HepG2 (cell line): Measurements from ENCODE around the gene PRR12. TPM values are rescaled to one million over a fixed set of nuclear protein-coding genes. Genes with fewer than 3 reads are reported as not detected.

Experiments used
- ATF3 ChIP-seq: sonication (generic); formaldehyde crosslinking; IDR thresholded peaks from 2 replicates; pipeline ENCODE4 v1.4.0; 2020; ENCODE audit warnings: missing genetic modification reagents
- ATF4 ChIP-seq, 2 experiments: fragments of 450-650 bp in 1 of 2; sonication (generic) in 1 of 2; formaldehyde crosslinking; IDR thresholded peaks; 2 replicates each; pipeline versions ENCODE4 v1.5.0 to v1.8.0; 2020 to 2022; ENCODE audit warnings: mild to moderate bottlenecking in 1 of 2, missing genetic modification reagents in 1 of 2
- CREBL2 ChIP-seq: sonication (generic); formaldehyde crosslinking; IDR thresholded peaks from 2 replicates; pipeline ENCODE4 v1.8.1; 2023; ENCODE audit warnings: missing genetic modification reagents, mild to moderate bottlenecking, borderline replicate concordance
- HMG20A ChIP-seq: IDR thresholded peaks from 2 replicates; pipeline ENCODE4 v1.6.1; 2016; ENCODE audit warnings: borderline replicate concordance
- MAF1 ChIP-seq: sonication (generic); formaldehyde crosslinking; IDR thresholded peaks from 2 replicates; pipeline ENCODE4 v1.5.0; 2020; ENCODE audit warnings: missing genetic modification reagents, borderline replicate concordance
- NFYB ChIP-seq: sonication (generic); formaldehyde crosslinking; IDR thresholded peaks from 2 replicates; pipeline ENCODE4 v1.4.0; 2020; ENCODE audit warnings: missing genetic modification reagents
- PRDM4 ChIP-seq: sonication (generic); formaldehyde crosslinking; IDR thresholded peaks from 2 replicates; pipeline ENCODE4 v1.9.0; 2021; ENCODE audit warnings: missing genetic modification reagents, borderline replicate concordance
- SRSF1 ChIP-seq: fragments of 200-400 bp; formaldehyde crosslinking; optimal IDR thresholded peaks from 2 replicates; pipeline ENCODE3; 2017; ENCODE audit warnings: mild to moderate bottlenecking, low read depth, low read length, moderate library complexity
- TCF7L2 ChIP-seq: IDR thresholded peaks from 2 replicates; pipeline ENCODE4 v1.6.1; 2011; ENCODE audit warnings: mild to moderate bottlenecking, low read depth, low read length, moderate library complexity
- YEATS2 ChIP-seq: sonication (generic); formaldehyde crosslinking; IDR thresholded peaks from 2 replicates; pipeline ENCODE4 v1.4.0; 2020; ENCODE audit warnings: missing genetic modification reagents, borderline replicate concordance
- ZBTB34 ChIP-seq: sonication (generic); formaldehyde crosslinking; IDR thresholded peaks from 2 replicates; pipeline ENCODE4 v1.8.0; 2022; ENCODE audit warnings: mild to moderate bottlenecking, missing genetic modification reagents
- ZHX2 ChIP-seq, 2 experiments: sonication (generic) in 1 of 2; formaldehyde crosslinking in 1 of 2; IDR thresholded peaks; 2 replicates each; pipeline versions ENCODE4 v1.6.1 to v1.9.0; 2014 to 2022; ENCODE audit warnings: antibody characterized with exemption in 1 of 2, borderline replicate concordance in 1 of 2, inconsistent platforms in 1 of 2, low read depth in 1 of 2, missing genetic modification reagents in 1 of 2
- ZNF639 ChIP-seq: conservative IDR thresholded peaks from 2 replicates; pipeline ENCODE4 v1.6.1; 2018; ENCODE audit warnings: missing genetic modification reagents
- polyA plus RNA-seq, 8 experiments: library from polyadenylated mRNA; depleted of rRNA in 3 of 8; stranded (reverse) in 7 of 8; unstranded in 1 of 8; fragments of >200 nt; fragmentation: Illumina TruSeq in 4 of 8; extraction: Trizol in 4 of 8; gene quantifications; 2 replicates each; pipeline versions ENCODE4 v1.2.1 to v1.2.3, GENCODE V29; 2011 to 2016; ENCODE audit warnings: low read depth in 4 of 8, missing spikeins in 1 of 8, mixed read lengths in 1 of 8; ENCODE audit not compliant: insufficient read depth in 1 of 8
- total RNA-seq, 5 experiments: library from RNA; depleted of rRNA; stranded (reverse); fragments of >200 nt; fragmentation: Illumina TruSeq; extraction: Trizol; gene quantifications; 2 replicates each; pipeline ENCODE4 v1.2.3, GENCODE V29; 2016; ENCODE audit warnings: low read depth in 1 of 5

The PRR12 gene
- total and polyA plus RNA-seq, 2 of the 13 experiments (the other 11 are each of a cell fraction or from before 2014, with no cell fraction given): 0.62 to 1.5 TPM

GRCh38 chr19:49672131-49672919 is 81.3 kb downstream of the PRR12 start (continued):
- no peak; the same call in 1 of the 2 replicates for TF ChIP-seq ZNF639
- no peak for TF ChIP-seq HMG20A
- no peak for TF ChIP-seq PRDM4 (CRISPR knock-in tag)
- no peak for TF ChIP-seq MAF1 (CRISPR knock-in tag)
- TF ChIP-seq CREBL2 (CRISPR knock-in tag): no peak
- TF ChIP-seq ZHX2 (IDR thresholded peaks at IDR 0.05; ENCODE audit: low read depth): no peak
- no peak for TF ChIP-seq ZHX2 (CRISPR knock-in tag; IDR thresholded peaks at IDR 0.05; ENCODE audit: borderline replicate concordance)
- TF ChIP-seq ATF3: no peak; the same call in 1 of the 2 replicates
- TF ChIP-seq NFYB: no peak
- peak; percentile 56; the same call in 1 of the 2 replicates for TF ChIP-seq YEATS2 (CRISPR knock-in tag)
- no peak for TF ChIP-seq TCF7L2
- peak in 1 of 2 experiments; percentile 29; a peak in 1 of 4 replicates for TF ChIP-seq ATF4 (CRISPR knock-in tag; IDR thresholded peaks at IDR 0.05)
- TF ChIP-seq SRSF1: no peak
- TF ChIP-seq ZBTB34 (CRISPR knock-in tag): peak; percentile 68; the same call in 1 of the 2 replicates
